SK-N-SH treated with all-trans-retinoic acid at 6 μM for 48 hours (cell line): ENCODE results near the gene PDE3A.

Experiments used
- BACH2 ChIP-seq: fragments of 250-450 bp; sonication (Bioruptor Pico); IDR thresholded peaks from 2 replicates; pipeline ENCODE4 v1.9.0; 2021; ENCODE audit warnings: mild to moderate bottlenecking, borderline replicate concordance
- CREB5 ChIP-seq: fragments of 250-450 bp; sonication (Bioruptor Pico); IDR thresholded peaks from 2 replicates; pipeline ENCODE4 v1.5.1; 2020; ENCODE audit warnings: low read depth, mild to moderate bottlenecking, moderate library complexity
- ESRRG ChIP-seq: fragments of 250-450 bp; sonication (Bioruptor Pico); IDR thresholded peaks from 2 replicates; pipeline ENCODE4 v1.6.1; 2021; ENCODE audit warnings: mild to moderate bottlenecking
- OSR1 ChIP-seq: fragments of 250-450 bp; sonication (Bioruptor Pico); IDR thresholded peaks from 2 replicates; pipeline ENCODE4 v1.8.0; 2022; ENCODE audit warnings: moderate library complexity, mild to moderate bottlenecking, inconsistent platforms

GRCh38 chr12:20474443-20474842 lies 106.1 kb downstream of the PDE3A start:
- TF ChIP-seq BACH2 (CRISPR knock-in tag) (no peak), OSR1 (CRISPR knock-in tag) (no peak), CREB5 (CRISPR knock-in tag) (no peak), ESRRG (CRISPR knock-in tag) (no peak)
